Measurements from ENCODE around the gene HCFC1. TPM values are rescaled to one million over a fixed set of nuclear protein-coding genes. Genes with fewer than 3 reads are reported as not detected.

Gene HCFC1
- total RNA-seq, 1 experiment from 2014 or later, result 137 TPM

- peak within 1 kb of the TSS; percentile 30 for H3K4me3 ChIP-seq (ENCODE audit: low read depth, low read length, poor library complexity, severe bottlenecking)
- ChIA-PET POLR2A (ENCODE audit: low non-redundant PET) (no interaction called here), CTCF (no interaction called here)
- no peaks in the 10 kb centered on the region for H3K27me3 ChIP-seq (replicated peaks; ENCODE audit: insufficient read depth, low read depth, low read length, poor library complexity)
- TF ChIP-seq CTCF (conservative IDR thresholded peaks at IDR 0.05; ENCODE audit: low read depth, low read length), result no peak
- H3K36me3 ChIP-seq (ENCODE audit: insufficient read depth, low read length, poor library complexity, severe bottlenecking), result peaks cover 4% of the 10 kb centered on the region
- intact Hi-C loops (cut with micrococcal nuclease; ENCODE audit: unreplicated experiment), result loop anchor here (10.0 kb wide), 1 partner anchor 591 kb away; no protein-coding TSS in a partner anchor
- DNase-seq (ENCODE audit: low spot score), result peak; percentile 52
- no peaks in the 10 kb centered on the region for H3K4me1 ChIP-seq (ENCODE audit: insufficient read depth, low read length, poor library complexity, severe bottlenecking)
- no peak within 1 kb of the TSS for H3K27ac ChIP-seq (ENCODE audit: low read depth, low read length, poor library complexity, severe bottlenecking)
- no peaks in the 10 kb centered on the region for H3K9me3 ChIP-seq (ENCODE audit: low read depth, low read length, poor library complexity, severe bottlenecking)
- BruUV-seq (replicated peaks), result no TSS peak
These were observed 27.3 kb downstream of the HCFC1 start, which contains the start of gene RENBP for GRCh38 chrX:153944140-153944799. TSS of gene RENBP (minus strand) at chrX:153944643. CDS start at chrX:153944610, 33 bp downstream.

GRCh38 chrX:153941336-153942252 lies 30.0 kb downstream of the HCFC1 start:
- no peak overlapping the region for H3K4me3 ChIP-seq (ENCODE audit: low read depth, low read length, poor library complexity, severe bottlenecking)
- no peaks in the 10 kb centered on the region for H3K9me3 ChIP-seq (ENCODE audit: low read depth, low read length, poor library complexity, severe bottlenecking)
- ChIA-PET POLR2A (ENCODE audit: low non-redundant PET) (no interaction called here), CTCF (no interaction called here)
- no peaks in the 10 kb centered on the region for H3K36me3 ChIP-seq (ENCODE audit: insufficient read depth, low read length, poor library complexity, severe bottlenecking)
- DNase-seq (ENCODE audit: low spot score), result no peak
- BruUV-seq (replicated peaks), result no TSS peak
- H3K4me1 ChIP-seq (ENCODE audit: insufficient read depth, low read length, poor library complexity, severe bottlenecking), result no peaks in the 10 kb centered on the region
- no peaks in the 10 kb centered on the region for H3K27me3 ChIP-seq (replicated peaks; ENCODE audit: insufficient read depth, low read depth, low read length, poor library complexity)
- TF ChIP-seq CTCF (conservative IDR thresholded peaks at IDR 0.05; ENCODE audit: low read depth, low read length) (no peak), EZH2 (IDR thresholded peaks at IDR 0.05; ENCODE audit: borderline replicate concordance, low read depth, low read length, poor library complexity, severe bottlenecking) (no peak)
- intact Hi-C loops (cut with micrococcal nuclease; ENCODE audit: unreplicated experiment), result loop anchor here (10.0 kb wide), 1 partner anchor 593 kb away; no protein-coding TSS in a partner anchor
- H3K27ac ChIP-seq (ENCODE audit: low read depth, low read length, poor library complexity, severe bottlenecking), result no peak overlapping the region

- ChIA-PET POLR2A (ENCODE audit: low non-redundant PET) (no interaction called here), CTCF (no interaction called here)
- BruUV-seq (replicated peaks), result no TSS peak
These were observed 32.0 kb downstream of the HCFC1 start for GRCh38 chrX:153939573-153939972.

More at GRCh38 chrX:153939573-153939972, 32.0 kb downstream of the HCFC1 start:
- Histone ChIP-seq H3K4me3 (ENCODE audit: low read depth, low read length, poor library complexity, severe bottlenecking) (no peak overlapping the region), H3K27ac (ENCODE audit: low read depth, low read length, poor library complexity, severe bottlenecking) (no peak overlapping the region), H3K27me3 (replicated peaks; ENCODE audit: insufficient read depth, low read depth, low read length, poor library complexity) (no peaks in the 10 kb centered on the region), H3K9me3 (ENCODE audit: low read depth, low read length, poor library complexity, severe bottlenecking) (no peaks in the 10 kb centered on the region), H3K4me1 (ENCODE audit: insufficient read depth, low read length, poor library complexity, severe bottlenecking) (no peaks in the 10 kb centered on the region), H3K36me3 (ENCODE audit: insufficient read depth, low read length, poor library complexity, severe bottlenecking) (no peaks in the 10 kb centered on the region)
- intact Hi-C loops (cut with micrococcal nuclease; ENCODE audit: unreplicated experiment), result no loop called here
- DNase-seq (ENCODE audit: low spot score), result no peak
- TF ChIP-seq CTCF (conservative IDR thresholded peaks at IDR 0.05; ENCODE audit: low read depth, low read length), result no peak
- TF ChIP-seq EZH2 (IDR thresholded peaks at IDR 0.05; ENCODE audit: borderline replicate concordance, low read depth, low read length, poor library complexity, severe bottlenecking), result no peak
